Spleen (tissue), 7 donors: ENCODE measurements around the gene FAM171A1.

ENCODE experiments used
- POLR2A ChIP-seq, 3 donors: fragments of 450-650 bp; IDR thresholded peaks; one replicate each; pipeline ENCODE4 v1.5.1; 2017; ENCODE audit warnings: antibody characterized with exemption in 3 of 3, mild to moderate bottlenecking in 1 of 3
- POLR2AphosphoS5 ChIP-seq, 3 donors: sonication (generic); formaldehyde crosslinking; IDR thresholded peaks; one replicate each; pipeline ENCODE4 v1.5.1; 2017; ENCODE audit warnings: antibody characterized with exemption in 3 of 3
- TF ChIP-seq, protein P1 (sequence below), 11 experiments: fragments of 200-600 bp in 7 of 11; fragments of 450-650 bp in 4 of 11; sonication (generic) in 4 of 11; IDR thresholded peaks in 8 of 11; conservative IDR thresholded peaks in 3 of 11; 1 replicate in 7 of 11; 2 replicates in 4 of 11; pipeline versions ENCODE4 v1.4.0 to v1.8.0; 2016 to 2021; ENCODE audit warnings: antibody characterized with exemption in 11 of 11, inconsistent platforms in 4 of 11, mild to moderate bottlenecking in 1 of 11
- donor health status: DM: no; HTN: no; CAD: no; lungs with moderate emphysema.
- donor health status: DM: no; HTN: no; CAD: no.
- donor health status: DM: no; HTN: no; CAD: no.

GRCh38 chr10:15169555-15170401 is 201.3 kb downstream of the FAM171A1 start:
- TF ChIP-seq POLR2AphosphoS5 (IDR thresholded peaks at IDR 0.05) (peak in 1 of 3 donors; percentile 29), POLR2A (IDR thresholded peaks at IDR 0.05) (no peak)
- TF ChIP-seq, protein P1, sequence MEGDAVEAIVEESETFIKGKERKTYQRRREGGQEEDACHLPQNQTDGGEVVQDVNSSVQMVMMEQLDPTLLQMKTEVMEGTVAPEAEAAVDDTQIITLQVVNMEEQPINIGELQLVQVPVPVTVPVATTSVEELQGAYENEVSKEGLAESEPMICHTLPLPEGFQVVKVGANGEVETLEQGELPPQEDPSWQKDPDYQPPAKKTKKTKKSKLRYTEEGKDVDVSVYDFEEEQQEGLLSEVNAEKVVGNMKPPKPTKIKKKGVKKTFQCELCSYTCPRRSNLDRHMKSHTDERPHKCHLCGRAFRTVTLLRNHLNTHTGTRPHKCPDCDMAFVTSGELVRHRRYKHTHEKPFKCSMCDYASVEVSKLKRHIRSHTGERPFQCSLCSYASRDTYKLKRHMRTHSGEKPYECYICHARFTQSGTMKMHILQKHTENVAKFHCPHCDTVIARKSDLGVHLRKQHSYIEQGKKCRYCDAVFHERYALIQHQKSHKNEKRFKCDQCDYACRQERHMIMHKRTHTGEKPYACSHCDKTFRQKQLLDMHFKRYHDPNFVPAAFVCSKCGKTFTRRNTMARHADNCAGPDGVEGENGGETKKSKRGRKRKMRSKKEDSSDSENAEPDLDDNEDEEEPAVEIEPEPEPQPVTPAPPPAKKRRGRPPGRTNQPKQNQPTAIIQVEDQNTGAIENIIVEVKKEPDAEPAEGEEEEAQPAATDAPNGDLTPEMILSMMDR (IDR thresholded peaks at IDR 0.05 in 8 of 11, conservative IDR thresholded peaks at IDR 0.05 in 3 of 11), result no peak
